Central memory CD8-positive, alpha-beta T cell (primary cell): ENCODE results near the gene PRR7.

ENCODE experiments used
- ATAC-seq: fragments of 150-1000 bp; cut with Tn5 transposase; replicated peaks from 2 replicates; pipeline ENCODE4 v1.10.0; 2022; ENCODE audit warnings: mild to moderate bottlenecking, moderate FRiP score, moderate number of reproducible peaks; ENCODE audit not compliant: poor library complexity, severe bottlenecking; ENCODE audit errors: extremely low read depth
- DNase-seq, 2 donors: peaks; one replicate each; pipeline ENCODE4 v3.0.0; 2021; ENCODE audit warnings: low spot score in 2 of 2
- H3K27ac Mint-ChIP-seq: one replicate; pipeline ENCODE4 v1.8.0; 2022; ENCODE audit warnings: low read depth, mild to moderate bottlenecking, moderate library complexity, mixed read lengths
- H3K27me3 Mint-ChIP-seq: one replicate; pipeline ENCODE4 v1.8.0; 2022; ENCODE audit warnings: mixed read lengths
- H3K36me3 Mint-ChIP-seq: one replicate; pipeline ENCODE4 v1.8.0; 2022; ENCODE audit warnings: mild to moderate bottlenecking, moderate library complexity, mixed read lengths; ENCODE audit not compliant: insufficient read depth
- H3K4me1 Mint-ChIP-seq: one replicate; pipeline ENCODE4 v1.8.0; 2022; ENCODE audit warnings: mixed read lengths
- H3K4me3 Mint-ChIP-seq: one replicate; pipeline ENCODE4 v1.8.0; 2022; ENCODE audit warnings: mild to moderate bottlenecking, moderate library complexity, mixed read lengths
- H3K9me3 Mint-ChIP-seq: one replicate; pipeline ENCODE4 v1.8.0; 2022; ENCODE audit warnings: mixed read lengths

The PRR7 gene

DNA sequence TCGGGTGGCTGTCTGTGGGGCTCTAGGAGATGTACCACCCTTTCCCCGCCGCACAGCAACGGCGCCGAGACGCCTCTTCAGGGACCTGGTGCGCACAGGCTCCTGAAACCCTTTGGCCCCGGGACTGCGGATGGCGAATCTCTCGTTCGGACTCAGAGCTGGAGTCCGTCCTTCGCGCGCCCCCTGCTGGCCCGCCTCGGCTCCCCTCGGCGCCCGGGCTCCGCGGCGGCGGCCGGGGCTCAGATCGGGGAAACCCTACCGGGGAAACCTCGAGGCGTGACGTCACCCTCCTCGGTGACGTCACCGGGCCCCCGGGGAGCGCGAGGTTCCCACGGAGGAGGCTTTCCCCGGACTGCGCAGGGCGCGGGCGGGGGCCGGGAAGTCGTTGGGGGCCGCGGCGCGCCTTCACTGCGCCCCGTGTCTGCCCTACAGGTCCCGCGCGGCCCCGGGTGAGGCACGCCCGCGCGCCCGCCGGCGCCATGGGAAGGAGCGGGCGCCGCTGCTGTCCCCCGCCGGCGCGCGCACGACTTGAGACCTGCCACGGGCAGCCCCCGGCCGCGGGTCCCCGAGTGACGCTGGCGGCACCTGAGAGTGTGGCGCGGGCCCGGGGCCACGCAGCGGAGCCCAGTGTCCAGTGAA is 7.9 kb downstream of the PRR7 start:
- peaks cover 25% of the 10 kb centered on the region for H3K4me1 Mint-ChIP-seq
- peak overlapping the region; percentile 76 for H3K4me3 Mint-ChIP-seq
- no peaks in the 10 kb centered on the region for H3K27me3 Mint-ChIP-seq
- peak; percentile 62 for ATAC-seq
- H3K36me3 Mint-ChIP-seq, result peaks cover 45% of the 10 kb centered on the region
- DNase-seq, result peak; percentile 89 to 96
- H3K27ac Mint-ChIP-seq, result peak overlapping the region; percentile 86
- H3K9me3 Mint-ChIP-seq, result no peaks in the 10 kb centered on the region

DNA sequence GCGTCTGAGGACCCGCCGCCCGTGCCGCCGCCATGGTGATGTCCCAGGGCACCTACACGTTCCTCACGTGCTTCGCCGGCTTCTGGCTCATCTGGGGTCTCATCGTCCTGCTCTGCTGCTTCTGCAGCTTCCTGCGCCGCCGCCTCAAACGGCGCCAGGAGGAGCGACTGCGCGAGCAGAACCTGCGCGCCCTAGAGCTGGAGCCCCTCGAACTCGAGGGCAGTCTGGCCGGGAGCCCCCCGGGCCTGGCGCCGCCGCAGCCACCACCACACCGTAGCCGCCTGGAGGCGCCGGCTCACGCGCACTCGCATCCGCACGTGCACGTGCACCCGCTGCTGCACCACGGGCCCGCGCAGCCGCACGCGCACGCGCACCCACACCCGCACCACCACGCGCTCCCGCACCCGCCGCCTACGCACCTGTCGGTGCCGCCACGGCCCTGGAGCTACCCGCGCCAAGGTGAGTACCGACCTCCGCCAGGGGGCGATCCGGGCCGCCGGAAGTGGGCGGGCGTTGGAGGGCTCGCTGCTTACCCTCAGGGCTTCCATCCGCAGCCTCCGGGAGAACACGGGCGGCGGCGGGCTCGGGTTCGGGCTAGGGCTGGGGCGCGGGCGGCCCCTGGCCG is 8.5 kb downstream of the PRR7 start:
- DNase-seq, result peak; percentile 91 to 94
- H3K27ac Mint-ChIP-seq, result peak overlapping the region; percentile 86
- ATAC-seq, result peak; percentile 64
- peak overlapping the region; percentile 76 for H3K4me3 Mint-ChIP-seq
- peaks cover 25% of the 10 kb centered on the region for H3K4me1 Mint-ChIP-seq
- H3K9me3 Mint-ChIP-seq, result no peaks in the 10 kb centered on the region
- peaks cover 45% of the 10 kb centered on the region for H3K36me3 Mint-ChIP-seq
- no peaks in the 10 kb centered on the region for H3K27me3 Mint-ChIP-seq

DNA sequence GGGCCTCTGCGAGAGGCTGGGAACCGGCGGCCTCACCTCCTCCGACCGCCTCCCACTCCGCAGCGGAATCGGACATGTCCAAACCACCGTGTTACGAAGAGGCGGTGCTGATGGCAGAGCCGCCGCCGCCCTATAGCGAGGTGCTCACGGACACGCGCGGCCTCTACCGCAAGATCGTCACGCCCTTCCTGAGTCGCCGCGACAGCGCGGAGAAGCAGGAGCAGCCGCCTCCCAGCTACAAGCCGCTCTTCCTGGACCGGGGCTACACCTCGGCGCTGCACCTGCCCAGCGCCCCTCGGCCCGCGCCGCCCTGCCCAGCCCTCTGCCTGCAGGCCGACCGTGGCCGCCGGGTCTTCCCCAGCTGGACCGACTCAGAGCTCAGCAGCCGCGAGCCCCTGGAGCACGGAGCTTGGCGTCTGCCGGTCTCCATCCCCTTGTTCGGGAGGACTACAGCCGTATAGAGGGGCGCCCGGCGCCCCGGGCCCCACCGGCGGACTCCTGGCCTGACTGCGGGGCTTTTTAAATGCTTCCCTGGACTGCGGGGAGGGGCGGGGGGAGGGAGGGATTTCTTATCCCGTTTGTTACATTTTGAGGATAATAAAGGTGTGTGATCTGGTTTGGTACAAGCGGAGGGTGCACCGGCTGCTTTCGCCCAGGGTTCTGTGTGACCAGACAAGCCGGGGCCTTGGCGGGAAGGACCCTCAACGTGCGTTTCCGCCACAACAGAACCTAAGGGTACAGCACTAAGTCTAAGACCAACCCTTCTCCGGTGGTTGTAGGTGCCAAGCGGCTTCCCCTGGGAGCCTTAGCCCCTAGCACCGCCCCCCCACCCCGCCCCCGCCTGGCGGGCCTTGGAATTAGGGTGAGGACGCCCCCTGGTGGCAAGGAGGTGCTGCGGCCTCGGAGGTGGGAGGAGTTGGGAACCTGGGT is 9.3 kb downstream of the PRR7 start:
- peak; percentile 85 to 91 for DNase-seq
- H3K4me1 Mint-ChIP-seq, result peaks cover 25% of the 10 kb centered on the region
- H3K27me3 Mint-ChIP-seq, result no peaks in the 10 kb centered on the region
- H3K4me3 Mint-ChIP-seq, result peak overlapping the region; percentile 76
- peak overlapping the region; percentile 86 for H3K27ac Mint-ChIP-seq
- peak; percentile 30 for ATAC-seq
- peaks cover 43% of the 10 kb centered on the region for H3K36me3 Mint-ChIP-seq
- H3K9me3 Mint-ChIP-seq, result no peaks in the 10 kb centered on the region

DNA sequence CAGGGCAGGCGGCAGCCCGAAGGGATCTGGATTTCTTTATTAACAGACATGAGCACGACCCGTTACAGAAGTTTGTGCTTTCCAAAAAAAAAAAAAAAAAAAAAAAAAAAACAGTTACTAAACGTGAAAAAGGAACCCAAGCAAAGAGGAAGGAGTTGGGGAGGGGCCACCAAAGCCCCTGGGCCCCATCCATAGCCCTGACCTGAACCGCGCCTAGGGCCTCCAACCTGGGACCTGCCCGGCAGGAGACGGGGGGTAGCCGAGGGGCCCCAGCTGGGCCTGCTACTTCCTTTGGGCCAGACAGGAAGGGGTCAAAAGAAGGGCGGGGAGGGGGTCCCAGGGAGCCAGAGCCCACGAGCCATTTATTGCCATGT is 10.0 kb downstream of the PRR7 start:
- Mint-ChIP-seq H3K4me3 (peak overlapping the region; percentile 76), H3K9me3 (no peaks in the 10 kb centered on the region), H3K27me3 (no peaks in the 10 kb centered on the region), H3K4me1 (peaks cover 25% of the 10 kb centered on the region), H3K36me3 (peaks cover 45% of the 10 kb centered on the region), H3K27ac (peak overlapping the region; percentile 82)
- DNase-seq (no peak), ATAC-seq (no peak)

DNA sequence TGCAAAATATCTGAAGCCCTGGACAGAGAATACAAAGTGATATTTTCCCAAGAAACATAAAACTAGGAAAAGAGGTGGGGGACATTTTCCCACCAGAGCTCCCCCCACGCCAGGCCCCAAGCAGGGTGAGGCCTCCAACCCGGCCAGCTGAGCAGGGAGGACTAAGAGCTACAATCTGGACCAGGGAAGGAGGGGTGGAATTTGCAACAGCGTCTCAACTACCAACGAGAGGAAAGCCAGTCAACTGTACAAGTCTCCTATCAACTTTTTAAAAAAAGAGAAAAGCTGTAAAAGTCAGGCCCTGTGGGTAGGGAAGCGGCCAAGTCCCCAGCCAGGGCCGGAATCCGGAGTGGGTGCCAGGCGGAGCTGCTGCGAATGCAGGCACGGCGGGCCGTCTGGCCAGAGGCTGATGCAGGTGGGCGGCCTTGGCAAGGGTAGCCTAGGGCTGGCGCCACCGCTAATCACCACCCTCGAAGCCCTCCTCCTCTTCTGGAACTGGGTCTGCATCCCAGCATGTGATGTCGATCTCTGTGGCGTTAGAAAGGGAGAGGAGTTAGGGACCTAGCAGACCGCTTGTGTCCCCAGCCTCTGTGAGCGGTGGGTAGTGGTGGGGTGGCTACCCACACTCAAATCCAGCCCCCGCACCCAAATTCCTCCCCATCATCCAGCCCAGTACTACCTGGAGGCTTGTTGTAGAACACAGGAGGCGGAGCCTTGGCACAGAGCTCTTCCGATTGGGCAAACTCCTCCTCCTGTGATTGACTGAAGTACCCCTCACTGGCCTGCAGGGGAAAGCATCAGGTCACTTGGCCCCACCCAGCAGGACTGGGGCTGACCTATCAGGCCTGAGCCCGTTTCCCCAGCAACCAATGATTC is 10.6 kb downstream of the PRR7 start:
- Mint-ChIP-seq H3K27ac (peak overlapping the region; percentile 82), H3K4me3 (peak overlapping the region; percentile 36), H3K27me3 (no peaks in the 10 kb centered on the region), H3K4me1 (peaks cover 20% of the 10 kb centered on the region), H3K9me3 (no peaks in the 10 kb centered on the region), H3K36me3 (peaks cover 41% of the 10 kb centered on the region)
- DNase-seq (peak in 1 of 2 donors; percentile 39), ATAC-seq (no peak)

DNA sequence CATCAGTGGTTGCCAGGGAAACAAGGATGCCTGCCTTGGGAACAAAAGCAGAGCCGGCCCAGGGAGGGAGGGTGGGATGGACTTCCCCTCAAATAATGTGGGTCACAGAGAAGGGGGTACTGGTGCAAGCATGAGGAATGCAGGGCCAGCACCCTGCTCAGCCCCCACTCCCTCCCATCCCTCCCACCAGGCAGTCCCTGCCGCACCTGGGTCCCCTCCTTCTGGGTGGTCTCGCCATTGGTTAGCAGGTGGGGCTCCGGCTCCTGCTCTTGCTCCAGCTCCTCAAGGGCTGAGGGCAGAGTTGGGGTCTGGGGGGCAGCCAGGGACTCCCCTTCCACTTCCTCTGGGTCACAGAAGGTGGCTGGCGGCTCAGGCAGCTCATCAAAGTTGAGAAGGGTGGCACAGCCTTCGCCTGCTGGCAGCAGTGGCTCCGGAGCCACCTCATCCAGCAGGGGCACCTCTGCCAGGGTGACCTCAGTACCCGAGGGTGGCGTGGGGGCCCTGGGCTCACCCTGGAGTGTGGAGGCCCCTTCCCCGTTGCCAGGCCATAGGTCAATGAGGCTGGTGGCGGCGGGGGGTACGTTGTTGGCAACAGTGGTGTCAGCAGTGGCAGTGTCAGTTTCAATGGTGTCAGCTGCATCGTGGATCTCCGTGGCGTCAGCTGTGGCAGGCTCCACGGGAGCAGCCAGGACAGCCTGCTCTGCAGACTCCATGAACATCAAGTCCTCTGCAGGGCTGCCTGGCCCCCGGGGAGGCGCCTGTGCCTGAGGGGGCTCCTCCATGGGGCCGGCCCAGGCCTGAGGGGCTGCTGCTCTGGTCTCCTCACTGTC is 11.5 kb downstream of the PRR7 start:
- DNase-seq (no peak), ATAC-seq (no peak)
- H3K4me3 Mint-ChIP-seq, result peak overlapping the region; percentile 36
- H3K27me3 Mint-ChIP-seq, result no peaks in the 10 kb centered on the region
- no peaks in the 10 kb centered on the region for H3K9me3 Mint-ChIP-seq
- H3K36me3 Mint-ChIP-seq, result peaks cover 39% of the 10 kb centered on the region
- no peak overlapping the region for H3K27ac Mint-ChIP-seq
- peaks cover 15% of the 10 kb centered on the region for H3K4me1 Mint-ChIP-seq

DNA sequence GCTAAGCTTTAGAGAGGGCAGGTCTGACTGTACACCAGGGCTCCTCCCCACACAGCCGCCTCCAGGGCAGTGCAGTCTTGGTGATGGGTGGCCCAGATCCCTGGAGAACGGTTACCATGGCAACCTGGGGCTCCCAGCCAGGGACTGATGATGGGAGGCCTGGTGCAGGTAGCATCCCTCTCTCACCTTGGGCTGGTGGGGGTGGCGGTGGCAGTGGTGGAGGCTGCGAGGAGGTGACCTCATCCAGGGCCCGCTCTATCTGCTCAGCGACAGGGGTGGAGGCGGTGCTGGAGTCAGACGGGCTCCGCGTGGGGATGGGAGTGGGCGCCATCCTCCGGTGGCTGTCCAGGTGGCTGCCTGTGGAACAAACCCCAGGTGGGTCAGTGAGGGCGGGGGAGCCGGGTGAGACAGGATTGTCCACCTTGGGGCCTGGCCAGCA is 12.3 kb downstream of the PRR7 start:
- Mint-ChIP-seq H3K27ac (no peak overlapping the region), H3K4me3 (no peak overlapping the region), H3K27me3 (no peaks in the 10 kb centered on the region), H3K36me3 (peaks cover 32% of the 10 kb centered on the region), H3K9me3 (no peaks in the 10 kb centered on the region), H3K4me1 (peaks cover 10% of the 10 kb centered on the region)
- no peak for DNase-seq
- ATAC-seq, result no peak

DNA sequence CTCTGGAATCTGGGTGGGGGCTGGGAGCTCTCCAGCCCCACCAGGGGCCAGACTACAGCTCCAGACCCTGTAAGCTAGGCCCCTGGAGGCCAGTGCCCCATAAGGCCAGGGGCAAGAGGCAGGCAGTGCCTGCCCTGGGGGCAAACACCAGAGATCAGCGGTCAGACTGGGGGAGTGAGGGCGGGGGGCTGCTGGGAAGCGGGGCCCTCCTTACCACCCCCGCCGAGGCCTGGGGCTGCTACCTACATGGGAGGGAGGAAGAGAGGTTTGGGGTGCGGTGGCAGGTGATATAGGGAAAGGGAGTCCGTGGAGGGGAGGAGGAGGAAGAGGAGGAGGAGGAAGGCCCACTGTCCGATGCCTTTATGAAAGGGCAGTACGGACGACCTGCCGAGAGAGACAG is 12.7 kb downstream of the PRR7 start:
- DNase-seq, result no peak
- H3K27me3 Mint-ChIP-seq, result no peaks in the 10 kb centered on the region
- no peak overlapping the region for H3K27ac Mint-ChIP-seq
- H3K4me1 Mint-ChIP-seq, result peaks cover 8% of the 10 kb centered on the region
- ATAC-seq, result no peak
- peaks cover 28% of the 10 kb centered on the region for H3K36me3 Mint-ChIP-seq
- no peak overlapping the region for H3K4me3 Mint-ChIP-seq
- H3K9me3 Mint-ChIP-seq, result no peaks in the 10 kb centered on the region

DNA sequence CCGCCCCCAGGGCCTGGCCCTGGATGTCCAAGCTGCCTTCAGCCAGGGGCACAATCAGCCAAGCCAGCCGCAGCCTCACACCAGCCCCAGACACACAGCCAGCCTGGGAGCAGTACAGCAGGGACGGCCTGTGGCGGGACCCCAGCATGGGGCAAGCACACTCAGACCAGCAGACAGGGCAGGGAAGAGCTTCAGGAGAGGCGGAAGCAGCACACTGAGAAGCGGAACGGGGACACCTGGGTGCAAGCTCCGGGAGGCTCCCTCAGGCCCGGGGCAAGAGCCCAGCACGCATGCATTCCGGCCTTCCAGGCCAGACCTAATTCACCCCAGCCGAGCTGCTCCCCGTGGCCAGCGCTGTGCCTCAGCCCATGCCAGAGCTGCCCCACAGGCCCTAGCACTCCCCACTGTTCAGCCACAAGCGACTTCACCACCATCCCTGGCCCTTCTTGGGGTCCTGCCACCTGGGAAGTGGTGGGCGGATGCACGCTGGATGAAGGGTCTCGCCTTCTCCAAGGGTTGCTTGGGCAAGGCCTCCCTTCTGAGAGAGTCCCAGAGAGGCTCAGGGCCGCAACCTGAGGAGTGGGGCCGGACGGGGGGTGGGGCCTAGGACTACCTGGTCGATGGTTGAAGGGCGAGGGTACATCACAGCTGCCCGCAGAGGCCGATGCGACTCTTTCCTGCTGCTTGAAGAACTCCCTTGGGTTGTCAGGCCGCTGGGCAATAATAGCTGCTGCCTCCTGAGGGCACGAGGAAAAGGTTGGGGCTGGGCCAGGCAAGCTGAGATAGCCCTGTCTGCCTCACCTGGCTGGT is 13.4 kb downstream of the PRR7 start:
- Mint-ChIP-seq H3K36me3 (peaks cover 25% of the 10 kb centered on the region), H3K4me3 (no peak overlapping the region), H3K27ac (no peak overlapping the region), H3K27me3 (no peaks in the 10 kb centered on the region), H3K9me3 (no peaks in the 10 kb centered on the region), H3K4me1 (peaks cover 8% of the 10 kb centered on the region)
- ATAC-seq, result no peak
- DNase-seq, result no peak

DNA sequence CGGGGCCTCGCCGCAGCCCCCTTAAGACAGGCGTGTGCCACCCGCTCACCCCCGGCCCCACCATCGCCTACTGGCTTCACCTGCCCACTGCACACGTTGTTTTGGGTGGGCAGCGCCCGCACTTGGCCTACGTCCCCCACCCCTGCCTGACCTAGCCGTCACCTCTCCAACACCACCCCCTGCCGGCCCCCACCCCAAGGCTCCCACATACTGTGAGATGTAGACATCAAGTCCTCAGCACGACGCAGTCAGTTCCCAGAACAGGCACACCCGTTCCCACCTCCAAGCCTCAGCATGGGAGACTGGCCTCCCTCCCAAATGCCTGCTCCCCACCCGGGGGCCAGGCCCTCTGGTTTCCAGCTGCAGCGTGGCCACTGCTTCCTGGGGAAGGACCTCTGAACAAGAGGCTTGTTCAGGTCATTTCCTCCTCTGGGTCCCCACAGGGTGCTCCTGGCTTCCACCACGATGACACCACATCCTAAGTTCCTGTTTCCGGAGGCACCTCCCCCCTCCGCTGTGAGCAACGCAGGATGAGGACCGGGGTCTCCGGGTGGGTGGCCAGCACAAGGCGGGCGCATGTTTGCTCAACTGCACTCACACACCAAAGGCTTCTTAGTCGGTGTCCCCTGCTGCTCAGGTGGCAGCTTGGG is 15.5 kb downstream of the PRR7 start:
- no peak overlapping the region for H3K4me3 Mint-ChIP-seq
- ATAC-seq (no peak), DNase-seq (no peak)
- no peaks in the 10 kb centered on the region for H3K9me3 Mint-ChIP-seq
- no peak overlapping the region for H3K27ac Mint-ChIP-seq
- no peaks in the 10 kb centered on the region for H3K27me3 Mint-ChIP-seq
- no peaks in the 10 kb centered on the region for H3K4me1 Mint-ChIP-seq
- peaks cover 14% of the 10 kb centered on the region for H3K36me3 Mint-ChIP-seq
